ENCODE measurements around the gene ZNRD2. TPM values are rescaled to one million over a fixed set of nuclear protein-coding genes. Genes with fewer than 3 reads are reported as not detected.
"Not testable (repeated sequence)": the region's sequence is repeated elsewhere in the genome, so short reads cannot be mapped to it uniquely, and the experiment has no call there.

ZNRD2 gene
- 88.8 and 89.4 TPM in 2 replicates for polyA plus RNA-seq (2013)

GRCh38 chr11:65569973-65570918 is at the start of gene ZNRD2:
ZNRD2 (plus strand) TSS chr11:65570477; CDS start chr11:65570492, 15 bp downstream.
- Histone ChIP-seq H3K23ac (ENCODE audit: low read length) (no peak within 1 kb of the TSS), H3K9me3 (ENCODE audit: insufficient read depth, low read depth, low read length) (no peaks in the 10 kb centered on the region), H4K8ac (ENCODE audit: low read depth, low read length) (peak within 1 kb of the TSS; percentile 95), H3K4me1 (ENCODE audit: control insufficient read depth in 1 of 2, insufficient read depth in 2 of 2, low read length in 2 of 2) (peaks cover 31 to 35% of the 10 kb centered on the region in 2 experiments), H2AK5ac (ENCODE audit: low read length) (peak within 1 kb of the TSS; percentile 63), H3K27me3 (ENCODE audit: insufficient read depth, low read length) (no peaks in the 10 kb centered on the region), H3K4me3 (ENCODE audit: low read depth, low read length) (peak within 1 kb of the TSS; percentile 99), H3K79me2 (ENCODE audit: control insufficient read depth, insufficient read depth, low read length, poor library complexity) (peaks cover 13% of the 10 kb centered on the region), H3K27ac (ENCODE audit: low read depth, low read length) (peak within 1 kb of the TSS; percentile 91), H3K18ac (ENCODE audit: low read length) (peak within 1 kb of the TSS; percentile 84), H4K12ac (ENCODE audit: low read depth, low read length) (peak within 1 kb of the TSS; percentile 67), H2AFZ (ENCODE audit: insufficient read depth, low read length, poor library complexity) (peak within 1 kb of the TSS; percentile 94), H2BK120ac (ENCODE audit: insufficient read depth, low read length, poor library complexity) (peak within 1 kb of the TSS; percentile 62), H3K9ac (ENCODE audit: low read length) (peak within 1 kb of the TSS; percentile 90), H4K91ac (ENCODE audit: low read depth, low read length) (peak within 1 kb of the TSS; percentile 73), H3K4ac (ENCODE audit: low read depth, low read length) (peak within 1 kb of the TSS; percentile 62), H3K4me2 (ENCODE audit: low read length) (peak within 1 kb of the TSS; percentile 87), H2BK12ac (ENCODE audit: low read length) (no peak within 1 kb of the TSS), H2BK5ac (ENCODE audit: low read depth, low read length, poor library complexity) (peak within 1 kb of the TSS; percentile 74), H3K79me1 (ENCODE audit: low read length) (peaks cover 21% of the 10 kb centered on the region), H3K36me3 (ENCODE audit: control insufficient read depth in 1 of 2, insufficient read depth in 2 of 2, low read length in 2 of 2) (peaks cover 9 to 12% of the 10 kb centered on the region in 2 experiments), H3K14ac (ENCODE audit: low read length) (peak within 1 kb of the TSS; percentile 72)
- WGBS (ENCODE audit: extremely low coverage, insufficient coverage, insufficient read length): no CpG with 5 or more reads among the region's 89 CpGs
- DNase-seq: peak; percentile 97

GRCh38 chr11:65521777-65522521 is 48.3 kb upstream of the ZNRD2 start:
- not testable (repeated sequence) for H3K4me2 ChIP-seq (ENCODE audit: low read length); H3K79me1 ChIP-seq (ENCODE audit: low read length); H3K18ac ChIP-seq (ENCODE audit: low read length); H2BK120ac ChIP-seq (ENCODE audit: insufficient read depth, low read length, poor library complexity); H3K4me3 ChIP-seq (ENCODE audit: low read depth, low read length); H3K9ac ChIP-seq (ENCODE audit: low read length); H4K91ac ChIP-seq (ENCODE audit: low read depth, low read length); H3K27ac ChIP-seq (ENCODE audit: low read depth, low read length); H3K9me3 ChIP-seq (ENCODE audit: insufficient read depth, low read depth, low read length); DNase-seq; H4K12ac ChIP-seq (ENCODE audit: low read depth, low read length); H3K4ac ChIP-seq (ENCODE audit: low read depth, low read length); H2BK12ac ChIP-seq (ENCODE audit: low read length); H3K27me3 ChIP-seq (ENCODE audit: insufficient read depth, low read length); H4K8ac ChIP-seq (ENCODE audit: low read depth, low read length); H2BK5ac ChIP-seq (ENCODE audit: low read depth, low read length, poor library complexity); H3K14ac ChIP-seq (ENCODE audit: low read length); H2AFZ ChIP-seq (ENCODE audit: insufficient read depth, low read length, poor library complexity); H3K23ac ChIP-seq (ENCODE audit: low read length); H2AK5ac ChIP-seq (ENCODE audit: low read length)
- H3K4me1 ChIP-seq (ENCODE audit: control insufficient read depth in 1 of 2, insufficient read depth in 2 of 2, low read length in 2 of 2): peaks cover 14 to 22% of the 10 kb centered on the region in 2 experiments
- peaks cover 10% of the 10 kb centered on the region for H3K79me2 ChIP-seq (ENCODE audit: control insufficient read depth, insufficient read depth, low read length, poor library complexity)
- H3K36me3 ChIP-seq (ENCODE audit: control insufficient read depth in 1 of 2, insufficient read depth in 2 of 2, low read length in 2 of 2): peaks cover 10 to 12% of the 10 kb centered on the region in 2 experiments
- WGBS (ENCODE audit: extremely low coverage, insufficient coverage, insufficient read length): no CpG with 5 or more reads among the region's 20 CpGs

GRCh38 chr11:65522718-65523630 is 47.3 kb upstream of the ZNRD2 start:
- H3K4ac ChIP-seq (ENCODE audit: low read depth, low read length); H3K9me3 ChIP-seq (ENCODE audit: insufficient read depth, low read depth, low read length); H4K8ac ChIP-seq (ENCODE audit: low read depth, low read length); H2BK5ac ChIP-seq (ENCODE audit: low read depth, low read length, poor library complexity); H3K14ac ChIP-seq (ENCODE audit: low read length); H3K4me2 ChIP-seq (ENCODE audit: low read length); H4K91ac ChIP-seq (ENCODE audit: low read depth, low read length); H3K23ac ChIP-seq (ENCODE audit: low read length); H3K9ac ChIP-seq (ENCODE audit: low read length); H3K27ac ChIP-seq (ENCODE audit: low read depth, low read length); H4K12ac ChIP-seq (ENCODE audit: low read depth, low read length); H2BK12ac ChIP-seq (ENCODE audit: low read length); H2BK120ac ChIP-seq (ENCODE audit: insufficient read depth, low read length, poor library complexity); H3K79me1 ChIP-seq (ENCODE audit: low read length); H3K27me3 ChIP-seq (ENCODE audit: insufficient read depth, low read length); DNase-seq; H3K18ac ChIP-seq (ENCODE audit: low read length); H3K4me3 ChIP-seq (ENCODE audit: low read depth, low read length); H2AFZ ChIP-seq (ENCODE audit: insufficient read depth, low read length, poor library complexity); H2AK5ac ChIP-seq (ENCODE audit: low read length): not testable (repeated sequence)
- no CpG with 5 or more reads among the region's 18 CpGs for WGBS (ENCODE audit: extremely low coverage, insufficient coverage, insufficient read length)
- H3K4me1 ChIP-seq (ENCODE audit: control insufficient read depth in 1 of 2, insufficient read depth in 2 of 2, low read length in 2 of 2): peaks cover 14 to 22% of the 10 kb centered on the region in 2 experiments
- H3K36me3 ChIP-seq (ENCODE audit: control insufficient read depth in 1 of 2, insufficient read depth in 2 of 2, low read length in 2 of 2): peaks cover 17% of the 10 kb centered on the region in 2 experiments
- H3K79me2 ChIP-seq (ENCODE audit: control insufficient read depth, insufficient read depth, low read length, poor library complexity): peaks cover 10% of the 10 kb centered on the region

GRCh38 chr11:65523631-65523968 is 46.7 kb upstream of the ZNRD2 start:
- H4K91ac ChIP-seq (ENCODE audit: low read depth, low read length); DNase-seq; H2AFZ ChIP-seq (ENCODE audit: insufficient read depth, low read length, poor library complexity); H3K23ac ChIP-seq (ENCODE audit: low read length); H3K4me3 ChIP-seq (ENCODE audit: low read depth, low read length); H4K8ac ChIP-seq (ENCODE audit: low read depth, low read length); H2BK5ac ChIP-seq (ENCODE audit: low read depth, low read length, poor library complexity); H3K4ac ChIP-seq (ENCODE audit: low read depth, low read length); H3K27ac ChIP-seq (ENCODE audit: low read depth, low read length); H3K79me1 ChIP-seq (ENCODE audit: low read length); H3K18ac ChIP-seq (ENCODE audit: low read length); H3K9me3 ChIP-seq (ENCODE audit: insufficient read depth, low read depth, low read length); H4K12ac ChIP-seq (ENCODE audit: low read depth, low read length); H2BK12ac ChIP-seq (ENCODE audit: low read length); H2AK5ac ChIP-seq (ENCODE audit: low read length); H3K4me2 ChIP-seq (ENCODE audit: low read length); H3K9ac ChIP-seq (ENCODE audit: low read length); H3K14ac ChIP-seq (ENCODE audit: low read length); H3K27me3 ChIP-seq (ENCODE audit: insufficient read depth, low read length); H2BK120ac ChIP-seq (ENCODE audit: insufficient read depth, low read length, poor library complexity): not testable (repeated sequence)
- Histone ChIP-seq H3K4me1 (ENCODE audit: control insufficient read depth in 1 of 2, insufficient read depth in 2 of 2, low read length in 2 of 2) (peaks cover 14 to 22% of the 10 kb centered on the region in 2 experiments), H3K79me2 (ENCODE audit: control insufficient read depth, insufficient read depth, low read length, poor library complexity) (peaks cover 10% of the 10 kb centered on the region), H3K36me3 (ENCODE audit: control insufficient read depth in 1 of 2, insufficient read depth in 2 of 2, low read length in 2 of 2) (peaks cover 18% of the 10 kb centered on the region in 2 experiments)
- no CpG with 5 or more reads among the region's 7 CpGs for WGBS (ENCODE audit: extremely low coverage, insufficient coverage, insufficient read length)

All from trophoblast cell (in vitro differentiated cells and primary cell).